HG03558 (cell line): ENCODE data around the gene TUFT1.
"Not testable (repeated sequence)": the region's sequence is repeated elsewhere in the genome, so short reads cannot be mapped to it uniquely, and the experiment has no call there.

Experiments used
- ATAC-seq: cut with Tn5 transposase; IDR thresholded peaks from one replicate; pipeline ENCODE4 v1.9.1; 2021; ENCODE audit warnings: moderate number of reproducible peaks; ENCODE audit not compliant: unreplicated experiment; ENCODE audit errors: extremely low read depth

The TUFT1 gene

GRCh38 chr1:151574575-151575529, 34.7 kb downstream of the TUFT1 start:
- ATAC-seq = no peak

- ATAC-seq = no peak
These were observed 37.1 kb downstream of the TUFT1 start for GRCh38 chr1:151577173-151577572.

GRCh38 chr1:151578941-151579340, 38.8 kb downstream of the TUFT1 start:
- ATAC-seq = no peak

GRCh38 chr1:151579436-151580225, 39.5 kb downstream of the TUFT1 start:
- ATAC-seq = no peak

GRCh38 chr1:151581451-151581850, 41.3 kb downstream of the TUFT1 start:
- no peak for ATAC-seq

GRCh38 chr1:151581921-151582320, 41.8 kb downstream of the TUFT1 start:
- ATAC-seq = no peak

GRCh38 chr1:151583796-151584195, 43.7 kb downstream of the TUFT1 start:
- ATAC-seq = no peak

- no peak for ATAC-seq
These were observed 44.2 kb downstream of the TUFT1 start for GRCh38 chr1:151584278-151584677.

- no peak for ATAC-seq
These were observed 44.7 kb downstream of the TUFT1 start for GRCh38 chr1:151584780-151585179.

GRCh38 chr1:151585622-151586021, 45.5 kb downstream of the TUFT1 start:
- no peak for ATAC-seq

- no peak for ATAC-seq
These were observed 50.9 kb downstream of the TUFT1 start for GRCh38 chr1:151590961-151591360.

- ATAC-seq = no peak
These were observed 53.6 kb downstream of the TUFT1 start for GRCh38 chr1:151593730-151594129.

- ATAC-seq = no peak
These were observed 54.1 kb downstream of the TUFT1 start for GRCh38 chr1:151594143-151594625.

GRCh38 chr1:151596166-151596953, 56.3 kb downstream of the TUFT1 start:
- ATAC-seq = no peak

GRCh38 chr1:151602550-151602949, 62.4 kb downstream of the TUFT1 start:
- not testable (repeated sequence) for ATAC-seq

- no peak for ATAC-seq
These were observed 64.2 kb downstream of the TUFT1 start for GRCh38 chr1:151604291-151604690.

GRCh38 chr1:151606384-151606783, 66.3 kb downstream of the TUFT1 start:
- no peak for ATAC-seq

- no peak for ATAC-seq
These were observed 66.7 kb downstream of the TUFT1 start for GRCh38 chr1:151606857-151607256.

GRCh38 chr1:151610142-151610541, 70.0 kb downstream of the TUFT1 start:
- ATAC-seq = no peak

GRCh38 chr1:151611288-151611790, 71.2 kb downstream of the TUFT1 start:
- no peak for ATAC-seq
